RWPE1 (cell line): ENCODE results near the gene FAM83C.

Experiments
- CTCF ChIA-PET: fragments of 350-600 bp; sonication (Branson Sonifier 250); formaldehyde crosslinking; extraction: SDS; loops from one replicate; lab custom pipeline; 2021; lab: Yijun Ruan, JAX
- POLR2A ChIA-PET: fragments of 400-600 bp; formaldehyde crosslinking; extraction: SDS; loops from one replicate; lab custom pipeline; 2020; ENCODE audit warnings: antibody characterized with exemption; ENCODE audit not compliant: low non-redundant PET; lab: Yijun Ruan, JAX
- DNase-seq: peaks from one replicate; pipeline ENCODE4 v3.0.0; 2012; ENCODE audit warnings: low spot score
- H3K27ac ChIP-seq: fragments of 450-650 bp; 2 replicates; pipeline ENCODE4 v1.5.1; 2017
- TF ChIP-seq, protein P1 (sequence below): fragments of 450-650 bp; conservative IDR thresholded peaks from 2 replicates; pipeline ENCODE4 v1.5.1; 2017; ENCODE audit warnings: low read depth, mild to moderate bottlenecking

Gene FAM83C

GRCh38 chr20:35334311-35335101 is 42.3 kb upstream of the FAM83C start:
- ChIA-PET POLR2A (interaction anchor here (0.6 kb wide), 1 partner anchor 115 kb away, joined by 5 read pairs; no protein-coding TSS in a partner anchor), CTCF (interaction anchor here (1.0 kb wide), 1 partner anchor 32 kb away, joined by 3 read pairs; no protein-coding TSS in a partner anchor)
- TF ChIP-seq, protein P1, sequence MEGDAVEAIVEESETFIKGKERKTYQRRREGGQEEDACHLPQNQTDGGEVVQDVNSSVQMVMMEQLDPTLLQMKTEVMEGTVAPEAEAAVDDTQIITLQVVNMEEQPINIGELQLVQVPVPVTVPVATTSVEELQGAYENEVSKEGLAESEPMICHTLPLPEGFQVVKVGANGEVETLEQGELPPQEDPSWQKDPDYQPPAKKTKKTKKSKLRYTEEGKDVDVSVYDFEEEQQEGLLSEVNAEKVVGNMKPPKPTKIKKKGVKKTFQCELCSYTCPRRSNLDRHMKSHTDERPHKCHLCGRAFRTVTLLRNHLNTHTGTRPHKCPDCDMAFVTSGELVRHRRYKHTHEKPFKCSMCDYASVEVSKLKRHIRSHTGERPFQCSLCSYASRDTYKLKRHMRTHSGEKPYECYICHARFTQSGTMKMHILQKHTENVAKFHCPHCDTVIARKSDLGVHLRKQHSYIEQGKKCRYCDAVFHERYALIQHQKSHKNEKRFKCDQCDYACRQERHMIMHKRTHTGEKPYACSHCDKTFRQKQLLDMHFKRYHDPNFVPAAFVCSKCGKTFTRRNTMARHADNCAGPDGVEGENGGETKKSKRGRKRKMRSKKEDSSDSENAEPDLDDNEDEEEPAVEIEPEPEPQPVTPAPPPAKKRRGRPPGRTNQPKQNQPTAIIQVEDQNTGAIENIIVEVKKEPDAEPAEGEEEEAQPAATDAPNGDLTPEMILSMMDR: no peak
- no peak for DNase-seq
- no peak overlapping the region for H3K27ac ChIP-seq

DNA sequence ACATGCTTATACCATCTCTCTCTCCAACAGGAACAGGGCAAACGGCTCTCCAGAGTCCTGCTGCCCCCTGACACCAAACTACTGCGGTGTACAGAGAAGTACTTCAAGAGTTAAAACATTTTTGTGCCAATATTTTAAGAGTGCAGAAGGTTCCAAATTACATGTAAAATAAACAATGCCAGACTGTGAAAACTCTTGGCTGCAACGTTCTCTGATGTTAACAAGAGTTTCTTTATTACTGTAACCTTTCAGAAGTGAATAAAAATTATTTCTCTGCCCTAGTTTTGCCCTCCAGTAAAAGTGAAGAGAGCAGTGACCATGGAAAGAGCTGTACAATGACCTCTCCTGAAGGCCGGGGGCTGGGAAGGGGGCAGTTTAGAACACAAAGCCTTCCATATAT is 41.4 kb upstream of the FAM83C start:
- ChIA-PET POLR2A (no interaction called here), CTCF (interaction anchor here (0.7 to 1.0 kb wide), 2 partner anchors 32 to 65 kb away, joined by 3 to 5 read pairs; no protein-coding TSS in a partner anchor)

DNA sequence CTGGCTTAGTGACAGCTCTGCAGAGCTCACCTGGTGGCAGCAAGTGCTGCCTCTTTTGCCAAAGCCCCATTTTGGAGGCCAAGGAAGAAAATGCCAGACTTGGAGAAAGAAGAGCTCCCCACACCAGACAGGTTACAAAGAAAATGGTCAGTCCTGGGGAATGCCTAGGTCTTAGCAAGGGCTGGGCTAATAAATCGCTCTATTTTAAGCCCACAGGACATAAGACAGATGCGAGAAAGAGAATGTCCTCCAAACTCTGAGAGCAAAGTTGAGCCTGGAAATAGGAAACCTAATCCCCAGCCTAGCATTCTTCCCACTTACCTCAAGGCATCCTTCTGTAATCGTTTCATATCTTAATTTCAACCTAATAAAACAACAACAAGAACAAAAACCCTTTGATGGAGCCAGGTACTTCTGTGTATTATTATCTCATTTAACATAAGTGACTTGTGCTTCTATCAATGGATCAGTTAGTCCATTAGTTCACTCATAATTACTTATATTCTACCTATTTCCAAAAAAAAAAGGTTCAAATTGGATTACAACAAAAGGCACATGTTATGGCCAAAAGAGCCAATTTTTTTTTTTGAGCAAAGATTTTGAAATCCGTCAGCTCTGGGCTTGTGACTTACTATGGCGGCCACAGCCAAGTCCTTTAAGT is 40.4 kb upstream of the FAM83C start:
- no peak overlapping the region; the same call in 1 of the 2 replicates for H3K27ac ChIP-seq
- no peak for DNase-seq
- POLR2A ChIA-PET: no interaction called here
- CTCF ChIA-PET: interaction anchor here (0.7 to 1.0 kb wide), 4 partner anchors 28 to 66 kb away, joined by 3 to 7 read pairs (median 4); no protein-coding TSS in a partner anchor
- TF ChIP-seq, protein P1: no peak

More for the DNA sequence above, 41.4 kb upstream of the FAM83C start:
- H3K27ac ChIP-seq: no peak overlapping the region
- TF ChIP-seq, protein P1: no peak
- DNase-seq: no peak

DNA sequence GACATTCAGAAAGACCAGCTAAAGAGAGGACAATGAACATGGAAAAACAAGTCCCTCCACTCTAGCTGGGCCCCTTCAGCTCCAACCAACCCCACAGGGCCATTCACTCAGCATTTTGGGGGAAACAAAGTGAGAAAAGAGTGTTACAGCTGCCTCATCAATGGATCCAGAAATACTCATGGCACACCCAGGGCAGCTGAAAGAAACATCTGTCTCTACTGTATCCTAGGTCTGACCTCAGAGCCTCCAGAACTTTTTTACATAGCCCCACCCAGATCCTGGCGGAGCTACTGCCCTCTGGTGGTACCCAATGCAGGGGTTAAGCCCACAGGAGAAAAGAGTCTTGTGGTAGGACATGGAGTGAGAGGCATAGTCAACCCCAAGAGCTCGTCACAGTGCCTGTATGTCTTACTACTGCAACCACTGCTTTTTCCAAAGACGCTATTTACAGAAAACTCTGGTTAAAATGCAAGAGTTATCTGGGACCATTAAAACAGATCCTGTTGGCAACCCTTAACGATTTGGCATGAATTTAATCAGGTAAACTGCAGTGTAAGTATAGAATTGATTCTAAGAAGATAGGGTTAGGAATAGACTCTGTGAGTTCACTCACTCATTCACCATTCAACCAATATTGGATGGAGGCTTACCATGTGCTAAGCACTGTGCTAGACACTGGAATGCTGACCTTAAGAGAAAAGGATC is 37.4 kb upstream of the FAM83C start:
- DNase-seq: peak; percentile 78
- ChIA-PET CTCF (interaction anchor here (0.5 to 1.9 kb wide), 20 partner anchors 11 to 407 kb away, joined by 3 to 52 read pairs (median 4); partner anchors contain the start of gene MMP24OS), POLR2A (no interaction called here)
- H3K27ac ChIP-seq: peak overlapping the region; percentile 3; the same call in 1 of the 2 replicates
- TF ChIP-seq, protein P1: no peak

- CTCF ChIA-PET: interaction anchor here (0.6 to 1.9 kb wide), 8 partner anchors 10 to 49 kb away, joined by 3 to 52 read pairs (median 7); no protein-coding TSS in a partner anchor
- POLR2A ChIA-PET: interaction anchor here (0.6 kb wide), 1 partner anchor 21 kb away, joined by 4 read pairs; no protein-coding TSS in a partner anchor
- no peak for DNase-seq
- TF ChIP-seq, protein P1: no peak
- H3K27ac ChIP-seq: no peak overlapping the region
These were observed 36.5 kb upstream of the FAM83C start for GRCh38 chr20:35328689-35329088.
